OCI-LY3 (cell line): ENCODE results near the gene AQP10.

Experiments used
- H2AFZ ChIP-seq: fragments of 200-600, 300-600 bp; shearing (Covaris generic); 2 replicates; pipeline ENCODE4 v1.6.0; 2014; ENCODE audit warnings: antibody characterized with exemption, low read depth, low read length
- H3K27ac ChIP-seq: fragments of 200-600, 300-600 bp; sonication (generic); 2 replicates; pipeline ENCODE4 v1.5.1; 2014; ENCODE audit warnings: mild to moderate bottlenecking, low read length, moderate library complexity, mixed read lengths
- H3K27me3 ChIP-seq: fragments of 200-600, 300-600 bp; sonication (generic); 2 replicates; pipeline ENCODE4 v1.6.1; 2014; ENCODE audit warnings: low read depth, low read length, mixed read lengths
- H3K36me3 ChIP-seq: fragments of 200-600, 300-600 bp; sonication (generic); replicated peaks from 2 replicates; pipeline ENCODE3; 2014; ENCODE audit warnings: low read depth, low read length, mixed read lengths
- H3K4me1 ChIP-seq: fragments of 300-600, 200-600 bp; sonication (generic); 2 replicates; pipeline ENCODE4 v1.6.1; 2014; ENCODE audit warnings: low read length, mixed read lengths
- H3K4me2 ChIP-seq: fragments of 200-600, 300-600 bp; sonication (generic); 2 replicates; pipeline ENCODE4 v1.6.1; 2014; ENCODE audit warnings: low read length, mixed read lengths
- H3K4me3 ChIP-seq: fragments of 300-600, 200-600 bp; sonication (generic); 2 replicates; pipeline ENCODE4 v1.5.1; 2014; ENCODE audit warnings: antibody characterized with exemption, mild to moderate bottlenecking, low read length, moderate library complexity
- H3K79me2 ChIP-seq: fragments of 300-600, 200-600 bp; shearing (Covaris generic); 2 replicates; pipeline ENCODE4 v1.6.1; 2014; ENCODE audit warnings: mild to moderate bottlenecking, low read length, mixed read lengths
- H3K9ac ChIP-seq: fragments of 300-600, 200-600 bp; shearing (Covaris generic); 2 replicates; pipeline ENCODE4 v1.6.0; 2014; ENCODE audit warnings: mild to moderate bottlenecking, low read length, moderate library complexity
- H3K9me3 ChIP-seq: fragments of 200-600, 300-600 bp; shearing (Covaris generic); 2 replicates; pipeline ENCODE4 v1.6.1; 2014; ENCODE audit warnings: low read length, mixed read lengths; ENCODE audit not compliant: insufficient read depth
- H4K20me1 ChIP-seq: fragments of 200-600, 300-600 bp; sonication (generic); 2 replicates; pipeline ENCODE4 v1.6.1; 2016; ENCODE audit warnings: low read length, mixed read lengths; ENCODE audit not compliant: insufficient read depth
- CTCF ChIP-seq: fragments of 200-600, 300-600 bp; sonication (generic); IDR thresholded peaks from 2 replicates; pipeline ENCODE4 v1.5.1; 2014; ENCODE audit warnings: antibody characterized with exemption, low read length, low read depth
- EZH2phosphoT487 ChIP-seq: fragments of 200-600 bp; shearing (Covaris generic); IDR thresholded peaks from 2 replicates; pipeline ENCODE4 v1.6.1; 2018; ENCODE audit warnings: antibody characterized with exemption, mixed run types, low read depth

Gene AQP10

GRCh38 chr1:154334079-154335024 lies 13.5 kb downstream of the AQP10 start:
- TF ChIP-seq CTCF (no peak), EZH2phosphoT487 (no peak)
- no peak overlapping the region for H2AFZ ChIP-seq
- no peaks in the 10 kb centered on the region for H3K79me2 ChIP-seq
- H3K36me3 ChIP-seq: peaks cover 44% of the 10 kb centered on the region
- no peak overlapping the region for H3K27ac ChIP-seq
- H3K9me3 ChIP-seq: no peaks in the 10 kb centered on the region
- no peak overlapping the region for H3K4me2 ChIP-seq
- H3K4me3 ChIP-seq: no peak overlapping the region
- no peak overlapping the region for H3K9ac ChIP-seq
- H3K27me3 ChIP-seq: no peaks in the 10 kb centered on the region
- peaks cover 4% of the 10 kb centered on the region; the same call in 1 of the 2 replicates for H3K4me1 ChIP-seq
- H4K20me1 ChIP-seq: peaks cover 10% of the 10 kb centered on the region; the same call in 1 of the 2 replicates

GRCh38 chr1:154335025-154335714 lies 14.3 kb downstream of the AQP10 start:
- Histone ChIP-seq H3K27ac (no peak overlapping the region), H3K79me2 (no peaks in the 10 kb centered on the region), H3K36me3 (peaks cover 49% of the 10 kb centered on the region), H3K4me3 (no peak overlapping the region), H2AFZ (no peak overlapping the region), H3K9me3 (no peaks in the 10 kb centered on the region), H3K4me1 (peaks cover 2% of the 10 kb centered on the region; the same call in 1 of the 2 replicates), H3K27me3 (no peaks in the 10 kb centered on the region), H4K20me1 (0 out of 2 replicates have a peak, but pooled peaks cover 1% of the 10 kb centered on the region), H3K4me2 (no peak overlapping the region), H3K9ac (no peak overlapping the region)
- TF ChIP-seq EZH2phosphoT487 (no peak), CTCF (peak; percentile 95)

GRCh38 chr1:154337253-154337894 lies 16.5 kb downstream of the AQP10 start:
- H4K20me1 ChIP-seq: no peaks in the 10 kb centered on the region
- H3K4me2 ChIP-seq: no peak overlapping the region
- no peaks in the 10 kb centered on the region for H3K27me3 ChIP-seq
- TF ChIP-seq CTCF: no peak
- no peak for TF ChIP-seq EZH2phosphoT487
- no peak overlapping the region for H2AFZ ChIP-seq
- H3K4me3 ChIP-seq: no peak overlapping the region
- no peak overlapping the region for H3K27ac ChIP-seq
- peaks cover 2% of the 10 kb centered on the region; the same call in 1 of the 2 replicates for H3K4me1 ChIP-seq
- no peaks in the 10 kb centered on the region for H3K9me3 ChIP-seq
- no peak overlapping the region for H3K9ac ChIP-seq
- H3K79me2 ChIP-seq: no peaks in the 10 kb centered on the region
- H3K36me3 ChIP-seq: peaks cover 54% of the 10 kb centered on the region
